ENCODE measurements around the gene SCAF4. TPM values are rescaled to one million over a fixed set of nuclear protein-coding genes. Genes with fewer than 3 reads are reported as not detected.

Gene SCAF4
- total RNA-seq, 1 donor from 2014 or later, result 31.9 TPM

DNA sequence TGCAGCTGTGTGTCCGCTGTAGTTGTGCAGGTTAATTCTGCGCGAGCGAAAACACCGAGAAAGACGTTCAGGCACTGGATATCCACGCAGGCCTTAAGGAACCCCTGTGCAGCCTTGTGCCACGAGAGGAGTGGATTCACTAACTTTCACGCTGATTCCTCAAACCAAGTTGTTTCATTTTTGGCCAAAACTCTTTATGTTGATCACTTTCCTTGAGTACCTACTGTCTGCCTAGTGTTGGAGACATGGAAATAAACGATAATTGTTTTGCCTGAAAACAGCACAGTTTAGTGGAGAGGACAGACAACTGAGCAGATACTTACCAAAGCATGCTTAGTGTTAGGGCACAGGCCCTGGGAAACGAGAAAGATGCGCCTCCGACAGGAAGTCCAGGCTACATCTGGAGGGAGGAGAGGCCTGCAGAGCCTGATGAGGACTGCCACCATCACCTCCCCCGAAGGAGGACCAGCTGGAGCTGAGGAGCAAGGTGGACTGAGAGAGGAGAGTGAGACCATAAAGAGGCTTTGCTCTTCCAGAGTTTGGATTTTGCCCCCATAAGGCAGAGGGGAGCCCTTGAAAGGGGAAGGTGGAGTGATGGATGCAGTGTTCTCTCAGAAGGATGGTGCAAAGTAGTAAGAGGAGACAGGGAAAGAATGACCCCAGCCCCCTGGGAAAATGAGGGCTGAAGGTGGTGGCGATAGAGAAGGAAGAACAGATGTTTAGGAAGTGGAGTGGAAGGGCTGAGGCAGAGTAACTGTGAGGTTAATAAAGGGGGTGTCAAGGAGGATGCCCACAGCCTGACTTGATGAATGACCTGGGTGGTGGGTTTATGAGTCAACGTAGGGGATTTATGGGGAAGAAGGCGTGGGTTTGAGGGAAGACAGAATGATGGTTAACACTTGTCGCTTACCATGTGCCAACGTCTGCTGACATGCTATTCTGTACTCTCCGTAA lies 956 bp upstream of the SCAF4 start:
- H3K27me3 ChIP-seq, result no peaks in the 10 kb centered on the region
- H2AFZ ChIP-seq (replicated peaks), result peak overlapping the region; percentile 75
- Mint-ChIP-seq H3K4me3 (no peak overlapping the region), H3K27me3 (ENCODE audit: insufficient read depth, low read depth) (peaks cover 5% of the 10 kb centered on the region), H3K4me1 (peaks cover 19% of the 10 kb centered on the region), H3K9me3 (no peaks in the 10 kb centered on the region), H3K36me3 (peaks cover 2% of the 10 kb centered on the region), H3K27ac (no peak overlapping the region)
- peak overlapping the region; percentile 95 for H3K4me2 ChIP-seq
- peak overlapping the region; percentile 67 for H3K9ac ChIP-seq
- peak overlapping the region; percentile 99 for H3K27ac ChIP-seq
- TF ChIP-seq EZH2phosphoT487 (IDR thresholded peaks at IDR 0.05) (no peak), EZH2 (IDR thresholded peaks at IDR 0.05) (no peak)
- TF ChIP-seq, protein P1, sequence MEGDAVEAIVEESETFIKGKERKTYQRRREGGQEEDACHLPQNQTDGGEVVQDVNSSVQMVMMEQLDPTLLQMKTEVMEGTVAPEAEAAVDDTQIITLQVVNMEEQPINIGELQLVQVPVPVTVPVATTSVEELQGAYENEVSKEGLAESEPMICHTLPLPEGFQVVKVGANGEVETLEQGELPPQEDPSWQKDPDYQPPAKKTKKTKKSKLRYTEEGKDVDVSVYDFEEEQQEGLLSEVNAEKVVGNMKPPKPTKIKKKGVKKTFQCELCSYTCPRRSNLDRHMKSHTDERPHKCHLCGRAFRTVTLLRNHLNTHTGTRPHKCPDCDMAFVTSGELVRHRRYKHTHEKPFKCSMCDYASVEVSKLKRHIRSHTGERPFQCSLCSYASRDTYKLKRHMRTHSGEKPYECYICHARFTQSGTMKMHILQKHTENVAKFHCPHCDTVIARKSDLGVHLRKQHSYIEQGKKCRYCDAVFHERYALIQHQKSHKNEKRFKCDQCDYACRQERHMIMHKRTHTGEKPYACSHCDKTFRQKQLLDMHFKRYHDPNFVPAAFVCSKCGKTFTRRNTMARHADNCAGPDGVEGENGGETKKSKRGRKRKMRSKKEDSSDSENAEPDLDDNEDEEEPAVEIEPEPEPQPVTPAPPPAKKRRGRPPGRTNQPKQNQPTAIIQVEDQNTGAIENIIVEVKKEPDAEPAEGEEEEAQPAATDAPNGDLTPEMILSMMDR (IDR thresholded peaks at IDR 0.05), result no peak
- peak overlapping the region; percentile 99 for H3K4me3 ChIP-seq
- DNase-seq (ENCODE audit: low spot score), result peak; percentile 23
- peaks cover 36% of the 10 kb centered on the region for H3K4me1 ChIP-seq
- no peaks in the 10 kb centered on the region for H3K9me3 ChIP-seq (ENCODE audit: low read depth)
- no peaks in the 10 kb centered on the region for H3K36me3 ChIP-seq
- H4K20me1 ChIP-seq (ENCODE audit: low read depth), result peaks cover 33% of the 10 kb centered on the region
- peaks cover 65% of the 10 kb centered on the region for H3K79me2 ChIP-seq (ENCODE audit: low read depth)
- peaks cover 34% of the 10 kb centered on the region for H3F3A ChIP-seq (ENCODE audit: low read depth)

DNA sequence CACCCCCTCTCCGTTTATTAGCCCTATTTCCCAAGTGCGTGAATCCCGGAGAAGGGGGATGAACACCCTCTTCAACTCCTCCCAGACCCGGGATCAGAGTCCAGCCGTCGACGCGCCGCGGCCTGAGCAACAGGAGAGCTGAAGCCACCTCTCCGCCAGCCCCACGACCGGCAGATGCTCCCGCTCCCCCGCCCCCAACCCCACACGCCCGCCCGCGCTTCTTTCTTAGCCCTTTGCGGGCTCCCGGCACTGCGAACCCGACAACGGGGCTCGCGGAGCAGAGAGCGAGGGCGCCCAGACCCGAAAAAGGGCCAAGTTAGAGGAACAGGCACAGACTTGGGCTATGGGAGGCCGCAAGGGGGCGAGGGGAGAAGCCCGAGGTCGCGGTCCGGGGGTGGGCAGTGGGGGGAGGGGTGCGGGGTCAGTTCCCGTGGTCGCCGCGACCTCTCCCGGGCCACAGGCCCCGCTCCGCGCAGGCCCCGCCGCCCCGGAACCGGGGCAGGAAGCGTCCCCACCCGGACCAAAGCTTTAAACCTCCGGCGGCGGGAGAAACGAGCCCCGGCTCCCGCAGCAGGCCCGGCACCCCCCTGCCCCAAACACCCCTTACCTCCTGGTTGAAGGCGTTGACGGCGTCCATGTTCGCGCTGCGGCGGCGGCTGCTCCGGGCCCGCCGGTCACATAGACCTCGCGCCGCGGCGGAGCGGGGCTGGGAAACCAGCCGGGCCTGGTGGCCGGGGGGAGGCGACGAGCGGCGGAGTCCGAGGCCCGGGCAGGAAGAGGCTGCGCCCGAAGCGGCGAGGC lies 662 bp downstream of the SCAF4 start:
- peaks cover 2% of the 10 kb centered on the region for H3K9me3 Mint-ChIP-seq
- Histone ChIP-seq H3F3A (ENCODE audit: low read depth) (peaks cover 34% of the 10 kb centered on the region), H3K4me1 (peaks cover 36% of the 10 kb centered on the region), H3K27me3 (no peaks in the 10 kb centered on the region), H3K27ac (peak overlapping the region; percentile 95), H3K36me3 (peaks cover 11% of the 10 kb centered on the region), H3K9me3 (ENCODE audit: low read depth) (no peaks in the 10 kb centered on the region), H3K9ac (peak overlapping the region; percentile 91), H3K4me2 (peak overlapping the region; percentile 95), H3K4me3 (peak overlapping the region; percentile 99), H3K79me2 (ENCODE audit: low read depth) (peaks cover 81% of the 10 kb centered on the region), H4K20me1 (ENCODE audit: low read depth) (peaks cover 49% of the 10 kb centered on the region), H2AFZ (replicated peaks) (no peak overlapping the region)
- peaks cover 19% of the 10 kb centered on the region for H3K4me1 Mint-ChIP-seq
- peak; percentile 76 for DNase-seq (ENCODE audit: low spot score)
- peaks cover 7% of the 10 kb centered on the region for H3K36me3 Mint-ChIP-seq
- H3K27ac Mint-ChIP-seq, result peak overlapping the region; percentile 82
- peak overlapping the region; percentile 94 for H3K4me3 Mint-ChIP-seq
- TF ChIP-seq EZH2 (IDR thresholded peaks at IDR 0.05) (no peak), EZH2phosphoT487 (IDR thresholded peaks at IDR 0.05) (no peak)
- TF ChIP-seq, protein P1 (IDR thresholded peaks at IDR 0.05), result peak; percentile 52
- peaks cover 5% of the 10 kb centered on the region for H3K27me3 Mint-ChIP-seq (ENCODE audit: insufficient read depth, low read depth)

DNA sequence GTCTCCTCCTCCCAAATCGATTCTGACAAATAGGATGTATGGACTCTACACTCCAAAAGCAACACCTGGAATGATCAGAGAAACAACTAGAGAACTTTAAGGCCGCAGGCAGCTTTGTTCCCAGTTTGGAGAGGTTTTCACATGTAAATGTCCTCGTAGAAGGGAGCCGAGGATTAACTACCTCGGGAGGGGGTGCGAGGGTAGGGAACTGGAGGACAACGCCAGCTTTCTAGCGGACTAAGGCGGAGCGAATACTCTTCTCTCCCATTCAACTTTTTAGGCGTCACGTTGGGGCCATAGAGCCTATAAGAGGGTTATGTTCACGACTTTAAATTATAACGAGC lies 1.2 kb downstream of the SCAF4 start:
- H3K4me2 ChIP-seq, result peak overlapping the region; percentile 95
- H3K9ac ChIP-seq, result peak overlapping the region; percentile 91
- Mint-ChIP-seq H3K9me3 (peaks cover 2% of the 10 kb centered on the region), H3K27me3 (ENCODE audit: insufficient read depth, low read depth) (peaks cover 5% of the 10 kb centered on the region), H3K4me3 (peak overlapping the region; percentile 94), H3K36me3 (peaks cover 7% of the 10 kb centered on the region), H3K27ac (peak overlapping the region; percentile 82), H3K4me1 (peaks cover 14% of the 10 kb centered on the region)
- H3F3A ChIP-seq (ENCODE audit: low read depth), result peaks cover 34% of the 10 kb centered on the region
- peak; percentile 32 for TF ChIP-seq EZH2phosphoT487 (IDR thresholded peaks at IDR 0.05)
- no peak for TF ChIP-seq EZH2 (IDR thresholded peaks at IDR 0.05)
- peak; percentile 89 for DNase-seq (ENCODE audit: low spot score)
- peaks cover 36% of the 10 kb centered on the region for H3K4me1 ChIP-seq
- peaks cover 87% of the 10 kb centered on the region for H3K79me2 ChIP-seq (ENCODE audit: low read depth)
- peaks cover 11% of the 10 kb centered on the region for H3K36me3 ChIP-seq
- no peaks in the 10 kb centered on the region for H3K27me3 ChIP-seq
- H2AFZ ChIP-seq (replicated peaks), result no peak overlapping the region
- H3K27ac ChIP-seq, result peak overlapping the region; percentile 95
- H4K20me1 ChIP-seq (ENCODE audit: low read depth), result peaks cover 53% of the 10 kb centered on the region
- no peaks in the 10 kb centered on the region for H3K9me3 ChIP-seq (ENCODE audit: low read depth)
- peak overlapping the region; percentile 99 for H3K4me3 ChIP-seq
